K562 (cell line): ENCODE data around the gene YBX1. TPM values are rescaled to one million over a fixed set of nuclear protein-coding genes. Genes with fewer than 3 reads are reported as not detected.

ENCODE experiments used
- ATAC-seq: fragments of 200-7000 bp; cut with Tn5 transposase; 3 replicates; pipeline ENCODE4 v1.9.1; 2020; ENCODE audit warnings: moderate library complexity
- BruUV-seq: library from RNA; stranded (reverse); fragments of 400-500 nt; replicated peaks from 2 replicates; lab custom pipeline; 2021; lab: Mats Ljungman, UMichigan
- CTCF ChIA-PET: fragments of 300-600 bp; formaldehyde crosslinking; extraction: SDS; loops from one replicate; lab custom pipeline; 2021; ENCODE audit warnings: low intra/inter-chr PET ratio; lab: Yijun Ruan, JAX
- POLR2A ChIA-PET: fragments of 300-600, 350-650 bp; sonication (Branson Sonifier 250); formaldehyde crosslinking; extraction: SDS; loops from one replicate; lab custom pipeline; 2021; ENCODE audit warnings: antibody characterized with exemption, inconsistent platforms; lab: Yijun Ruan, JAX
- DNase-seq, 4 experiments: peaks; one replicate each; pipeline versions ENCODE4 v3.0.0 to v3.0.0-alpha.2; 2011 to 2018; ENCODE audit warnings: low spot score in 3 of 4, mixed read lengths in 3 of 4; ENCODE audit errors: extremely low read depth in 1 of 4
- FAIRE-seq: peaks from 2 replicates; lab custom pipeline; 2011; peaks lifted over from hg19 to GRCh38; lab: Jason Lieb, UNC
- H2AFZ ChIP-seq: 2 replicates; pipeline ENCODE4 v1.6.0; 2011; ENCODE audit warnings: low read depth, low read length, control low read depth, inconsistent platforms
- H3K27ac ChIP-seq: fragments of 200-600 bp; 3 replicates; pipeline ENCODE4 v1.8.0; 2011; ENCODE audit warnings: low read depth, mild to moderate bottlenecking, control low read depth, inconsistent platforms, low read length, moderate library complexity, mixed read lengths; ENCODE audit errors: extremely low read depth
- H3K27me3 ChIP-seq, 2 experiments: fragments of 300-600 bp in 1 of 2; 2 replicates in 1 of 2; 3 replicates in 1 of 2; pipeline versions ENCODE4 v1.6.0 to v1.8.0; 2011; ENCODE audit warnings: inconsistent platforms in 2 of 2, low read length in 2 of 2, mild to moderate bottlenecking in 1 of 2, mixed read lengths in 1 of 2, moderate library complexity in 1 of 2; ENCODE audit not compliant: control insufficient read depth in 2 of 2, insufficient read depth in 2 of 2
- H3K36me3 ChIP-seq: fragments of 300-600 bp; 3 replicates; pipeline ENCODE4 v1.8.0; 2011; ENCODE audit warnings: mild to moderate bottlenecking, low read length, inconsistent platforms; ENCODE audit not compliant: control insufficient read depth, insufficient read depth
- H3K4me1 ChIP-seq, 2 experiments: fragments of 200-600 bp in 1 of 2; replicated peaks in 1 of 2; 2 replicates in 1 of 2; 3 replicates in 1 of 2; pipeline versions ENCODE4 v1.5.1 to v1.8.0; 2011; ENCODE audit warnings: inconsistent platforms in 2 of 2, low read length in 2 of 2, mild to moderate bottlenecking in 1 of 2, mixed read lengths in 1 of 2, moderate library complexity in 1 of 2; ENCODE audit not compliant: control insufficient read depth in 2 of 2, insufficient read depth in 2 of 2
- H3K4me2 ChIP-seq: 2 replicates; pipeline ENCODE4 v1.6.1; 2011; ENCODE audit warnings: low read length, control low read depth, inconsistent platforms, mixed read lengths; ENCODE audit not compliant: insufficient read depth
- H3K4me3 ChIP-seq: fragments of 200-600 bp; sonication (generic), shearing (Covaris generic); 2 replicates; pipeline ENCODE4 v1.5.1; 2016; ENCODE audit warnings: control low read depth, inconsistent platforms
- H3K79me2 ChIP-seq: fragments of 200-600 bp; 3 replicates; pipeline ENCODE4 v1.8.0; 2011; ENCODE audit warnings: low read length, inconsistent platforms; ENCODE audit not compliant: control insufficient read depth, insufficient read depth
- H3K9ac ChIP-seq, 2 experiments: 2 replicates each; pipeline versions ENCODE4 v1.6.0 to v1.6.1; 2011; ENCODE audit warnings: low read depth in 2 of 2, low read length in 2 of 2, control low read depth in 1 of 2, inconsistent platforms in 1 of 2, mild to moderate bottlenecking in 1 of 2, mixed read lengths in 1 of 2; ENCODE audit not compliant: insufficient read depth in 1 of 2
- H3K9me1 ChIP-seq: one replicate; pipeline ENCODE4 v1.6.0; 2011; ENCODE audit warnings: inconsistent platforms, mild to moderate bottlenecking, low read length, moderate library complexity; ENCODE audit not compliant: control insufficient read depth, insufficient read depth
- H3K9me3 ChIP-seq: replicated peaks from 2 replicates; pipeline ENCODE4 v1.5.1; 2011; ENCODE audit warnings: low read depth, low read length, inconsistent platforms; ENCODE audit not compliant: control insufficient read depth, insufficient read depth
- H4K20me1 ChIP-seq: replicated peaks from 2 replicates; pipeline ENCODE4 v1.6.1; 2011; ENCODE audit warnings: low read length, inconsistent platforms, mixed read lengths; ENCODE audit not compliant: control insufficient read depth, insufficient read depth
- BCL6 ChIP-seq: fragments of 250-450 bp; sonication (Bioruptor Pico); IDR thresholded peaks from 2 replicates; pipeline ENCODE4 v1.4.0; 2020
- CTCF ChIP-seq, 3 experiments: IDR thresholded peaks in 2 of 3; conservative IDR thresholded peaks in 1 of 3; 2 replicates each; pipeline ENCODE4 v1.5.1; 2011 to 2012; ENCODE audit warnings: low read length in 3 of 3, mild to moderate bottlenecking in 3 of 3, control low read depth in 2 of 3, improper control_type of control experiment in 1 of 3, inconsistent platforms in 1 of 3, low read depth in 1 of 3, mixed read lengths in 1 of 3, moderate library complexity in 1 of 3; ENCODE audit not compliant: insufficient read depth in 2 of 3
- KLF16 ChIP-seq: IDR thresholded peaks from 2 replicates; pipeline ENCODE4 v1.6.1; 2016; ENCODE audit warnings: antibody characterized with exemption
- SMC3 ChIP-seq: conservative IDR thresholded peaks from 2 replicates; pipeline ENCODE4 v1.6.1; 2011; ENCODE audit warnings: low read depth, low read length, improper control_type of control experiment; ENCODE audit not compliant: insufficient read depth
- STAG1 ChIP-seq: sonication (generic); formaldehyde crosslinking; IDR thresholded peaks from 2 replicates; pipeline ENCODE4 v1.5.0; 2020; ENCODE audit warnings: missing genetic modification reagents, borderline replicate concordance
- YY1 ChIP-seq, 3 experiments: IDR thresholded peaks; 2 replicates each; pipeline ENCODE4 v1.6.1; 2011; ENCODE audit warnings: low read length in 2 of 3, mild to moderate bottlenecking in 2 of 3, moderate library complexity in 2 of 3, borderline replicate concordance in 1 of 3, control low read depth in 1 of 3, low read depth in 1 of 3; ENCODE audit not compliant: insufficient read depth in 3 of 3, insufficient replicate concordance in 2 of 3, control insufficient read depth in 1 of 3, insufficient read length in 1 of 3; ENCODE audit errors: extremely low read depth in 1 of 3
- WGBS: fragments of 100-300 bp; shearing (Covaris generic); methylation state at CpG from one replicate; pipeline ENCODE4 v1.1.6; 2016; ENCODE audit warnings: low coverage, mixed read lengths; ENCODE audit not compliant: insufficient coverage; ENCODE audit errors: missing lambda C conversion rate; 5-methylcytosine and 5-hydroxymethylcytosine counted together
- in situ Hi-C: fragments of 300-500 bp; cut with MboI; formaldehyde crosslinking; loops from 4 replicates; pipeline ENCODE4 v1.15.0; 2018; ENCODE audit warnings: inconsistent platforms, mixed read lengths
- intact Hi-C: fragments of 100-400 bp; cut with micrococcal nuclease; formaldehyde crosslinking; loops from 2 replicates; pipeline ENCODE4 v1.14.2; 2022
- polyA plus RNA-seq, 8 experiments: library from polyadenylated mRNA; depleted of rRNA in 4 of 8; stranded (reverse) in 5 of 8; unstranded in 3 of 8; fragments of >200 nt; fragmentation: Nextera tagmentation in 2 of 8; fragmentation: Illumina TruSeq in 1 of 8; extraction: Ambion mirVana in 2 of 8; extraction: Trizol in 1 of 8; gene quantifications; 2 replicates each; pipeline versions ENCODE4 v1.2.1 to v1.2.3, GENCODE V29; 2011 to 2014; ENCODE audit warnings: inconsistent platforms in 1 of 8, missing spikeins in 1 of 8
- total RNA-seq, 7 experiments: library from RNA; depleted of rRNA in 6 of 7; stranded (reverse); fragments of >200 nt in 6 of 7; fragmentation: Illumina TruSeq in 2 of 7; extraction: Trizol in 2 of 7; gene quantifications; 2 replicates each; pipeline versions ENCODE4 v1.2.1 to v1.2.3, GENCODE V29; 2011 to 2021; ENCODE audit warnings: low replicate concordance in 1 of 7
- TF ChIP-seq, protein P1 (sequence below): fragments of 450-650 bp; formaldehyde crosslinking; IDR thresholded peaks from 2 replicates; pipeline ENCODE4 v1.4.0; 2020; ENCODE audit warnings: mild to moderate bottlenecking, moderate library complexity
- TF ChIP-seq, protein P2 (sequence below), 2 experiments: fragments of 450-650 bp; IDR thresholded peaks; 2 replicates each; pipeline ENCODE4 v1.6.1; 2016

YBX1 gene
- total and polyA plus RNA-seq, 9 of the 15 experiments (the other 6 are each of a cell fraction or from before 2014, with no cell fraction given): 363 to 1,955 (median 1,216) TPM

DNA sequence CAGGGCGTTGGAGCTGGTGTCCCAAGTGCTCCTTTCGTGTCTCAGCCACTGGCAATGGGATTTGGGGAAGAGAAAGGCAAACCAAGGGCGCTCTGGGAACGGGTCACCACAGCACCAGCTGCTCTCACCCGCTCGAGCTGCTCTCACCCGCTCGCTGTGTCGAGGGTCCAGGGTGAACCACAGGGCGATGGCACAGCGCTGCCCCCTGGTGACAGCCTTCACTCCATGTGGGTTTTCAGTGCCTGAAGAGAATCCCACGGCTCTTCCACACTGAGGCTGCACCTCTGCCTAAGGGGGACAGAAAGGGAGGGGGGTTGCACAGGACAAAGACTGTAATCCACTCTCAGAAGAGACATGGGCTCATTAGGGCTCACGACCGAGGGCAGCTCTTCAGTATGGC, 64.9 kb downstream of the YBX1 start:
- CTCF ChIA-PET: interaction anchor here (0.7 to 1.4 kb wide), 3 partner anchors 169 to 601 kb away, joined by 3 to 10 read pairs (median 3); no protein-coding TSS in a partner anchor
- no TSS peak for BruUV-seq
- no peaks in the 10 kb centered on the region for H4K20me1 ChIP-seq
- no peaks in the 10 kb centered on the region for H3K4me1 ChIP-seq
- H2AFZ ChIP-seq: no peak overlapping the region
- H3K4me3 ChIP-seq: no peak overlapping the region
- DNase-seq: peak; percentile 43 to 55 (median 52)
- intact Hi-C loops: no loop called here
- peaks cover 52% of the 10 kb centered on the region for H3K36me3 ChIP-seq
- WGBS: 68% methylated on average over 14 of the region's 14 CpGs
- POLR2A ChIA-PET: interaction anchor here (0.5 to 2.1 kb wide), 4 partner anchors 19 to 1641 kb away, joined by 3 to 6 read pairs (median 3); partner anchors contain the start of genes C1orf50, P3H1 and YBX1
- peak; percentile 60 for FAIRE-seq
- in situ Hi-C loops: loop anchor here (10.0 to 25.0 kb wide), 2 partner anchors 160 to 402 kb away; no protein-coding TSS in a partner anchor
- peak; percentile 73 for ATAC-seq
- H3K27ac ChIP-seq: no peak overlapping the region
- no peak overlapping the region for H3K9ac ChIP-seq
- H3K9me1 ChIP-seq: peaks cover 8% of the 10 kb centered on the region
- H3K9me3 ChIP-seq: no peaks in the 10 kb centered on the region
- H3K79me2 ChIP-seq: no peaks in the 10 kb centered on the region
- no peak overlapping the region for H3K4me2 ChIP-seq
- H3K27me3 ChIP-seq: peaks cover 0 to 5% of the 10 kb centered on the region in 2 experiments; a peak in 1 of 5 replicates
- TF ChIP-seq STAG1 (CRISPR knock-in tag) (peak; percentile 43; the same call in 1 of the 2 replicates), YY1 (IDR thresholded peaks at IDR 0.05; ENCODE audit: borderline replicate concordance in 1 of 3, control insufficient read depth in 1 of 3, extremely low read depth in 1 of 3, insufficient read depth in 3 of 3, insufficient read length in 1 of 3, insufficient replicate concordance in 2 of 3, low read depth in 1 of 3, low read length in 2 of 3) (no peak), CTCF (IDR thresholded peaks at IDR 0.05 in 2 of 3, conservative IDR thresholded peaks at IDR 0.05 in 1 of 3; ENCODE audit: insufficient read depth in 2 of 3, low read depth in 1 of 3, low read length in 3 of 3) (peak; percentile 70 to 82 (median 74)), SMC3 (peak; percentile 87), KLF16 (no peak), BCL6 (CRISPR knock-in tag) (no peak)
- TF ChIP-seq, protein P1, sequence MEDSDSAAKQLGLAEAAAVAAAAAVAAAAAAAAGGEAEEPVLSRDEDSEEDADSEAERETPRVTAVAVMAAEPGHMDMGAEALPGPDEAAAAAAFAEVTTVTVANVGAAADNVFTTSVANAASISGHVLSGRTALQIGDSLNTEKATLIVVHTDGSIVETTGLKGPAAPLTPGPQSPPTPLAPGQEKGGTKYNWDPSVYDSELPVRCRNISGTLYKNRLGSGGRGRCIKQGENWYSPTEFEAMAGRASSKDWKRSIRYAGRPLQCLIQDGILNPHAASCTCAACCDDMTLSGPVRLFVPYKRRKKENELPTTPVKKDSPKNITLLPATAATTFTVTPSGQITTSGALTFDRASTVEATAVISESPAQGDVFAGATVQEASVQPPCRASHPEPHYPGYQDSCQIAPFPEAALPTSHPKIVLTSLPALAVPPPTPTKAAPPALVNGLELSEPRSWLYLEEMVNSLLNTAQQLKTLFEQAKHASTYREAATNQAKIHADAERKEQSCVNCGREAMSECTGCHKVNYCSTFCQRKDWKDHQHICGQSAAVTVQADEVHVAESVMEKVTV (CRISPR knock-in tag): peak; percentile 40; the same call in 1 of the 2 replicates
- TF ChIP-seq, protein P2, sequence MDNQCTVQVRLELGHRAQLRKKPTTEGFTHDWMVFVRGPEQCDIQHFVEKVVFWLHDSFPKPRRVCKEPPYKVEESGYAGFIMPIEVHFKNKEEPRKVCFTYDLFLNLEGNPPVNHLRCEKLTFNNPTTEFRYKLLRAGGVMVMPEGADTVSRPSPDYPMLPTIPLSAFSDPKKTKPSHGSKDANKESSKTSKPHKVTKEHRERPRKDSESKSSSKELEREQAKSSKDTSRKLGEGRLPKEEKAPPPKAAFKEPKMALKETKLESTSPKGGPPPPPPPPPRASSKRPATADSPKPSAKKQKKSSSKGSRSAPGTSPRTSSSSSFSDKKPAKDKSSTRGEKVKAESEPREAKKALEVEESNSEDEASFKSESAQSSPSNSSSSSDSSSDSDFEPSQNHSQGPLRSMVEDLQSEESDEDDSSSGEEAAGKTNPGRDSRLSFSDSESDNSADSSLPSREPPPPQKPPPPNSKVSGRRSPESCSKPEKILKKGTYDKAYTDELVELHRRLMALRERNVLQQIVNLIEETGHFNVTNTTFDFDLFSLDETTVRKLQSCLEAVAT (IDR thresholded peaks at IDR 0.05): peak in 1 of 2 experiments; percentile 43; a peak in 1 of 4 replicates
